Spleen (tissue), 7 donors: ENCODE measurements around the gene KHDC4.

Experiments used
- CTCF ChIP-seq, 11 experiments: fragments of 200-600 bp in 7 of 11; fragments of 450-650 bp in 4 of 11; sonication (generic) in 4 of 11; IDR thresholded peaks in 8 of 11; conservative IDR thresholded peaks in 3 of 11; 1 replicate in 7 of 11; 2 replicates in 4 of 11; pipeline versions ENCODE4 v1.4.0 to v1.8.0; 2016 to 2021; ENCODE audit warnings: antibody characterized with exemption in 11 of 11, inconsistent platforms in 4 of 11, mild to moderate bottlenecking in 1 of 11
- POLR2A ChIP-seq, 3 donors: fragments of 450-650 bp; IDR thresholded peaks; one replicate each; pipeline ENCODE4 v1.5.1; 2017; ENCODE audit warnings: antibody characterized with exemption in 3 of 3, mild to moderate bottlenecking in 1 of 3
- POLR2AphosphoS5 ChIP-seq, 3 donors: sonication (generic); formaldehyde crosslinking; IDR thresholded peaks; one replicate each; pipeline ENCODE4 v1.5.1; 2017; ENCODE audit warnings: antibody characterized with exemption in 3 of 3
- donor health status: DM: no; HTN: no; CAD: no; lungs with moderate emphysema.
- donor health status: DM: no; HTN: no; CAD: no.
- donor health status: DM: no; HTN: no; CAD: no.

DNA sequence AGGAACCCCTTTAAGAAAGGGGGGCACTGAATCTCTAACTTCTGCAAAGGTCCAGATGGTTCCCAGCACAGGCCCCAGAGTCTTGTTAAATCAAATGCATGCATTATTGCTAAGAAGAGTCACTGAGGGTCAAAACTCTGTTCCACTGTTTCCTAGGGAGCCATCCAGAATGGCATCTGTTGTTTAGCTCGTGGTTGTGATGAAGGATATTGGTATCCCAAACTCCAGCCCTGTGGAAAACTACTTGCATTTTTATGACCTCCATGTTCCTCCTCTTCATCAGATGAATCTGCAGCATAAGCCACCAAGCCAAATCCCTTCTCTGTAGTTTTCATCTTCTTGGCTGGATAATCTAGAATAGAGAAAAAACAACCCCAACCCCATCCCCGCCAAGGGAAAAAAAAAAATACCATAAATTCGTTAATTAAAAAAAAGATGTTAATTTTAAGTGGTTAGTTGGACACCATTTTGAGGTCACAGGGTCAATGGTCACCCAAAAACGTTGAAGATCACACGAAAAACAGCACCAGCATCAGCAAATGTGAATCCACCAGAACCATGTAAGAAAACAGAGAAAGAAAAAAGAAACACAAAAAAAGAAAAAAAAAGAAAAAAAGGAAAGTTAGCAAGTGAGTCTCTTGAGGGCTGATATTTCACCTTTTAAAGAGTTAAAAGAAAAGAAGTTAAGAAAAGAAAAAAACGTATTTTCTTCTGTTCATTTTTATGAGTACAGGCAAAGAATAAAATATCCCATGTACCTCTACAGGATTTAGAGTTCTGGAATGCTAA is 20.1 kb downstream of the KHDC4 start:
- TF ChIP-seq CTCF (IDR thresholded peaks at IDR 0.05 in 8 of 11, conservative IDR thresholded peaks at IDR 0.05 in 3 of 11) (no peak), POLR2A (IDR thresholded peaks at IDR 0.05) (no peak), POLR2AphosphoS5 (IDR thresholded peaks at IDR 0.05) (no peak)
